Panc1 (cell line): Measurements from ENCODE around the gene COL6A1. TPM values are rescaled to one million over a fixed set of nuclear protein-coding genes. Genes with fewer than 3 reads are reported as not detected.

ENCODE experiments used
- ATAC-seq: fragments of 200-7000 bp; cut with Tn5 transposase; 2 replicates; pipeline ENCODE4 v1.9.1; 2020; ENCODE audit warnings: mild to moderate bottlenecking, moderate library complexity
- BruUV-seq: library from RNA; stranded (reverse); fragments of 400-500 nt; replicated peaks from 2 replicates; lab custom pipeline; 2021; lab: Mats Ljungman, UMichigan
- CTCF ChIA-PET: fragments of 300-600 bp; sonication (Branson Sonifier 250); formaldehyde crosslinking; loops from one replicate; lab custom pipeline; 2022; ENCODE audit warnings: antibody characterized with exemption; lab: Charles Lee
- POLR2A ChIA-PET: fragments of 300-600 bp; sonication (Branson Sonifier 250); formaldehyde crosslinking; loops from one replicate; lab custom pipeline; 2022; ENCODE audit warnings: antibody characterized with exemption; lab: Charles Lee
- DNase-seq: peaks from one replicate; pipeline ENCODE4 v3.0.0-alpha.2; 2010; ENCODE audit warnings: low read depth, low spot score
- H3K27ac ChIP-seq: 2 replicates; pipeline ENCODE4 v1.5.1; 2011; ENCODE audit warnings: mild to moderate bottlenecking, low read length, inconsistent platforms
- H3K27me3 ChIP-seq: fragments of 200-500 bp; sonication (Bioruptor generic); 2 replicates; pipeline ENCODE4 v1.6.0; 2014; ENCODE audit warnings: low read length, inconsistent platforms; ENCODE audit not compliant: control insufficient read depth, insufficient read depth
- H3K36me3 ChIP-seq: fragments of 200-500 bp; sonication (Bioruptor generic); 2 replicates; pipeline ENCODE4 v1.5.1; 2014; ENCODE audit warnings: inconsistent platforms, mild to moderate bottlenecking, low read length, moderate library complexity; ENCODE audit not compliant: control insufficient read depth, insufficient read depth
- H3K4me1 ChIP-seq: 2 replicates; pipeline ENCODE4 v1.5.1; 2011; ENCODE audit warnings: inconsistent platforms, mild to moderate bottlenecking, low read length, moderate library complexity; ENCODE audit not compliant: control insufficient read depth, insufficient read depth
- H3K4me3 ChIP-seq, 2 experiments: 2 replicates each; pipeline ENCODE4 v1.5.1; 2011 to 2012; ENCODE audit warnings: low read depth in 2 of 2, low read length in 2 of 2, mild to moderate bottlenecking in 2 of 2, inconsistent platforms in 1 of 2, moderate library complexity in 1 of 2
- H3K9me3 ChIP-seq: fragments of 200-500 bp; sonication (Bioruptor generic); 2 replicates; pipeline ENCODE4 v1.5.1; 2014; ENCODE audit warnings: low read depth, mild to moderate bottlenecking, inconsistent platforms, low read length, moderate library complexity; ENCODE audit not compliant: control insufficient read depth, insufficient read depth
- POLR2AphosphoS5 ChIP-seq: IDR thresholded peaks from 2 replicates; pipeline ENCODE4 v1.6.1; 2012; ENCODE audit warnings: mild to moderate bottlenecking, low read depth, low read length, moderate library complexity
- REST ChIP-seq, 2 experiments: IDR thresholded peaks; 2 replicates each; pipeline ENCODE4 v1.6.1; 2011 to 2012; ENCODE audit warnings: low read depth in 2 of 2, control low read depth in 1 of 2, low read length in 1 of 2, mild to moderate bottlenecking in 1 of 2, moderate library complexity in 1 of 2; ENCODE audit not compliant: insufficient read depth in 1 of 2
- SIN3A ChIP-seq: IDR thresholded peaks from 2 replicates; pipeline ENCODE4 v1.6.1; 2012; ENCODE audit warnings: low read depth, mild to moderate bottlenecking, low read length, moderate library complexity, borderline replicate concordance; ENCODE audit not compliant: insufficient read depth
- TCF7L2 ChIP-seq: IDR thresholded peaks from 2 replicates; pipeline ENCODE4 v1.6.1; 2011; ENCODE audit warnings: mild to moderate bottlenecking, low read depth, low read length, inconsistent platforms
- in situ Hi-C: cut with HindIII; loops from 2 replicates; pipeline ENCODE4 v1.10.0; 2016; ENCODE audit warnings: low sequenced_read_pairs, low pct_unique_long_range_greater_than_20kb
- intact Hi-C: fragments of 100-400 bp; cut with micrococcal nuclease; formaldehyde crosslinking; loops from one replicate; pipeline ENCODE4 v1.10.0; 2022; ENCODE audit not compliant: unreplicated experiment
- total RNA-seq: library from RNA; stranded (reverse); gene quantifications from one replicate; pipeline ENCODE4 v1.2.1, GENCODE V29; 2021; ENCODE audit not compliant: unreplicated experiment
- TF ChIP-seq, protein P1 (sequence below): fragments of 450-650 bp; IDR thresholded peaks from 2 replicates; pipeline ENCODE4 v1.5.1; 2017; ENCODE audit warnings: mild to moderate bottlenecking

Gene COL6A1
- total RNA-seq, 1 experiment from 2014 or later, result 34.2 TPM

DNA sequence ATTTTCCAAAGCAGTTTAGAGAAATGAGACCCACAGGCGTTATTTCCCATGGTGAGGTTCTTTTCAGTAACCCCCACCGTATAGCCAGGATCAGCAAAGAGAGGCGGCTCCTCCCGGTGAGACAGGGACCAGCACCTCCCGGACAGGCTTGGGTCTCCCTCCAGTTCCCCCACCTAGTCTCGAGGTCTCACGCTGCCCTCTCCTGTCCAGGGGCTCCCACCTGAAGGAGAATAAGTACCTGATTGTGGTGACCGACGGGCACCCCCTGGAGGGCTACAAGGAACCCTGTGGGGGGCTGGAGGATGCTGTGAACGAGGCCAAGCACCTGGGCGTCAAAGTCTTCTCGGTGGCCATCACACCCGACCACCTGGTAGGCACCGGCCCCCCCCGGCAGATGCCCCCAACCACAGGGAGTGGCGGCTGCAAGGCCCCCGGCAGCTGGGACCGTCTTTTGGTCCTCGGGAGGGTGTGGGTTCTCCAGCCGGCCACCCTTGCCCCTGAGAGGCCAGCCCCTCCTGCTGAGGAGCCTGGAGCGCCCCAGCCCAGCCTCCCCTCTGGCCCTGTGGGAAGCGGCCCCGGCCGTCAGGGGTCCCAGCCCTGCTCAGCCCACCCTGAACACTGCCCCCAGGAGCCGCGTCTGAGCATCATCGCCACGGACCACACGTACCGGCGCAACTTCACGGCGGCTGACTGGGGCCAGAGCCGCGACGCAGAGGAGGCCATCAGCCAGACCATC is 4.9 kb downstream of the COL6A1 start:
- no peak overlapping the region for H3K27ac ChIP-seq
- CTCF ChIA-PET, result no interaction called here
- TF ChIP-seq SIN3A (no peak), TCF7L2 (no peak), POLR2AphosphoS5 (no peak), REST (IDR thresholded peaks at IDR 0.05; ENCODE audit: insufficient read depth in 1 of 2, low read depth in 2 of 2, low read length in 1 of 2) (no peak)
- TF ChIP-seq, protein P1, sequence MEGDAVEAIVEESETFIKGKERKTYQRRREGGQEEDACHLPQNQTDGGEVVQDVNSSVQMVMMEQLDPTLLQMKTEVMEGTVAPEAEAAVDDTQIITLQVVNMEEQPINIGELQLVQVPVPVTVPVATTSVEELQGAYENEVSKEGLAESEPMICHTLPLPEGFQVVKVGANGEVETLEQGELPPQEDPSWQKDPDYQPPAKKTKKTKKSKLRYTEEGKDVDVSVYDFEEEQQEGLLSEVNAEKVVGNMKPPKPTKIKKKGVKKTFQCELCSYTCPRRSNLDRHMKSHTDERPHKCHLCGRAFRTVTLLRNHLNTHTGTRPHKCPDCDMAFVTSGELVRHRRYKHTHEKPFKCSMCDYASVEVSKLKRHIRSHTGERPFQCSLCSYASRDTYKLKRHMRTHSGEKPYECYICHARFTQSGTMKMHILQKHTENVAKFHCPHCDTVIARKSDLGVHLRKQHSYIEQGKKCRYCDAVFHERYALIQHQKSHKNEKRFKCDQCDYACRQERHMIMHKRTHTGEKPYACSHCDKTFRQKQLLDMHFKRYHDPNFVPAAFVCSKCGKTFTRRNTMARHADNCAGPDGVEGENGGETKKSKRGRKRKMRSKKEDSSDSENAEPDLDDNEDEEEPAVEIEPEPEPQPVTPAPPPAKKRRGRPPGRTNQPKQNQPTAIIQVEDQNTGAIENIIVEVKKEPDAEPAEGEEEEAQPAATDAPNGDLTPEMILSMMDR, result no peak
- POLR2A ChIA-PET, result no interaction called here
- BruUV-seq, result no TSS peak
- DNase-seq (no peak), ATAC-seq (no peak)
- no peaks in the 10 kb centered on the region for H3K36me3 ChIP-seq
- in situ Hi-C loops, result no loop called here
- H3K4me3 ChIP-seq, result no peak overlapping the region
- no peaks in the 10 kb centered on the region for H3K27me3 ChIP-seq
- H3K9me3 ChIP-seq, result no peaks in the 10 kb centered on the region
- no peaks in the 10 kb centered on the region for H3K4me1 ChIP-seq
- intact Hi-C loops, result no loop called here

GRCh38 chr21:45987121-45987711 is 5.6 kb downstream of the COL6A1 start:
- BruUV-seq, result no TSS peak
- Histone ChIP-seq H3K4me3 (no peak overlapping the region), H3K27me3 (no peaks in the 10 kb centered on the region), H3K27ac (no peak overlapping the region), H3K36me3 (no peaks in the 10 kb centered on the region), H3K9me3 (no peaks in the 10 kb centered on the region), H3K4me1 (no peaks in the 10 kb centered on the region)
- intact Hi-C loops (no loop called here), in situ Hi-C loops (no loop called here)
- TF ChIP-seq TCF7L2, result no peak
- TF ChIP-seq, protein P1, result no peak
- no peak for TF ChIP-seq POLR2AphosphoS5
- TF ChIP-seq SIN3A, result no peak
- TF ChIP-seq REST (IDR thresholded peaks at IDR 0.05; ENCODE audit: insufficient read depth in 1 of 2, low read depth in 2 of 2, low read length in 1 of 2), result no peak
- CTCF ChIA-PET, result no interaction called here
- no peak for DNase-seq
- ATAC-seq, result no peak
- POLR2A ChIA-PET, result no interaction called here
